Measurements from ENCODE around the gene COMT. TPM values are rescaled to one million over a fixed set of nuclear protein-coding genes. Genes with fewer than 3 reads are reported as not detected.

The COMT gene
- polyA plus RNA-seq, 3 donors, result 82.5 to 123 (median 116) TPM

- no peak for DNase-seq (ENCODE audit: extremely low read depth in 1 of 11, low read depth in 9 of 11, low spot score in 4 of 11)
These were observed 54.2 kb downstream of the COMT start for GRCh38 chr22:19995611-19996339.

- no peak for DNase-seq (ENCODE audit: extremely low read depth in 1 of 11, low read depth in 9 of 11, low spot score in 4 of 11)
These were observed 55.3 kb downstream of the COMT start for GRCh38 chr22:19996694-19997384.

DNA sequence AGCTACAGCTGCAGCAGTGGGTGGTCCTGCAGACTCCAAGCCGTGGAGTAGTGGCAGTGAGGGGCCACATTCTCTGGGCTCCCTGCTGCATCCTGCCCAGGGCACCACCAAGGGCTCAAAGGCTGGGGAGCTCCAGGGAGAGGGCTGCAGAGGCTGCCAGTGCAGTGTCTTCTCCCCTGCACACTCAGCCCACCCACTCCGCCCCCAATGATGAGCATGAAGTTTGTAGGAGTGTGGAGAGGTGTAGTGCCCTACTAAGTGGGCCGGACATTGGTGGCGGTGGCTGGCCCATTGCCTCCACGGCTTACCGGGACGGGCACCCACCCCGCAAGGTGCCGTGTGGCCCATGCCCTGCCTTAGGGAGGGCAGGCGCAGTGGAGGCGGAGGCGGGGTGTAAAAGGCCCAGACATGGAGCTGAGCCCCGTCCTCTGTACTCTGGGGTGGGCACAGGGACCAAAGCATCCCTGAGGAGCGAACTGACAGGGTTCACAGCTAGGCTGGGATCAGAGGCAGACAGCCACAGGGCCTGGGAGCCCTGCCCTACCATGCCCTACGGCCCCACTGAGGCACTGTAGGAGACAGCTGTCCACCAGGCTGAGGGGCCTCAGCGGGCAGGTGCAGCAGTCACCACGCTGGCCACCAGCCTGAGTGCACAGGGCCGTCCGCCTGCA lies 56.1 kb downstream of the COMT start:
- no peak for DNase-seq (ENCODE audit: extremely low read depth in 1 of 11, low read depth in 9 of 11, low spot score in 4 of 11)

DNA sequence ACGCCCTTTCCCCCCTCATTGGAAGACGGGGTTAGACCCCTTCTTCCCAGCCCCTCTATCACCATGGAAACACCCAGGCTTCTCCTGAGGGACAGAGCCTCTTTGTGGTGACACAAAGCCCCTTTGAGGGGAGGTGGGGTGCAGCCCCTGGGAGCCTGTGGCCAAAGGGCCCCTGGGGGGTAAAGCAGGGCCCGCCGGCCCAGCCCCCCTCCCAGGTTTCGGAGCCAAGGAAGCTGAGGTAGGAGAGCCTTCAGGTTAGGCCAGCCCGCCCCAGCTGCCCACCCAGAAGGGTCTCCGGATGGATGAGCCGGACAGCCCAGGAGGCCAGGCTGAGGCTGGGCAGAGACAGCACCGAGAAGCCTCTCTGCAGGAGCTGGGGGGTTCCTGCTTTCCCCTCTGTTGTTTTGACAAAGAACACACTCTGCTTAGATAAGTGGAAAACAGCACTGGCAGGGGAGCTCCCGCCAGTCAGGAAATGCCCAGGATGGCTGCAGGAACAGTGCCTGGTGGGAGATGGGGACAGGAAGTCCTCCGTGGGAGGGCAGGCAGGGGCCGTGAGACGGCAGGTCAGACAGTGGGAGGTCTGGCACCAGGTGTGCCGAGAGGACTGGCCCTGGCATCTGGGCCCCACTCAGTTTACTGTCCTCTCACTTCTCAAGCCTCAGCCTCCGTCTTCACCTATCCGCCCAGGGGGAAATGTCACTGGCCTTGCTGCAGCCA lies 56.8 kb downstream of the COMT start:
- DNase-seq (ENCODE audit: extremely low read depth in 1 of 11, low read depth in 9 of 11, low spot score in 4 of 11), result no peak

DNA sequence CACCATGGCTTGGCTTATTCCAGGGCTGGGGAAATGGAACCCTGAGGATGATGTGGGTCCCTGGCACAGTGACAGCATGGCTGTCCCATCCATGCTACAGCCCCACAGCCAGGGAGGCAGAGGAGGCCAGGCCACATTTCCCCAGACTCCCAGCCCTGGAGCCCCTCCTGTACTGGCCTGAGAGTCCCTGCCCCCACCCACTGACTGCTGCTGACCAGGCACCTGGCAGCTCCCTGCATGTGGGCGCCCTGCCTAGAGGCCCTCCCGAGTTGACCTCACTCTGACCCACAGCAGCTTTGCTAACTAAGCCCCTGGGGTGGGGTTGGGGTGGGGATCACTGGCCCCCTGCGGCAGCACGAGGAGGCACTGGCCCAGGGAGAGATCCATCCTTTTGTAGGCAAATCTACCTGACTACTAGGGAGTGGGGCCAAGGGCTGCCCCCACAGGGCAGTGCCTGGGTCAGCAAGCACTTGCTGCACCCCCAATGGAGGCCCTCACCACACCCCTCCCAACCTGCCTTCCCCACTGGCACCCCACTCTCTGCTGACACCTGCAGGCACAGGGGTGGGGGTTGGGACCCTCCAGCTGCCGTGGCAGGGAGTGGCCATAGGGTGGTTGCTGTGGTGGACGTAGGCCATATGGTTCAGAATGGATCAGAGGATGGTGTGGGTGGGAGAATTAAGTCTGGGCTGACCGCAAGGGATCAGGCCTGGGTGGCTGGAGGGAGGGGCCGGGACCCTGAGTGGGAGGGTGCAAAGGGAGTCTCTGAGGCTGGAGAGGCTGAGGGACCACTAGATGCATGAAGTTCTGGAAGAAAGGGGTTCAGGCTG lies 57.6 kb downstream of the COMT start:
- no peak for DNase-seq (ENCODE audit: extremely low read depth in 1 of 11, low read depth in 9 of 11, low spot score in 4 of 11)

GRCh38 chr22:20000246-20001081 lies 58.9 kb downstream of the COMT start:
- no peak for DNase-seq (ENCODE audit: extremely low read depth in 1 of 11, low read depth in 9 of 11, low spot score in 4 of 11)

- no peak for DNase-seq (ENCODE audit: extremely low read depth in 1 of 11, low read depth in 9 of 11, low spot score in 4 of 11)
These were observed 59.6 kb downstream of the COMT start for GRCh38 chr22:20001082-20001638.

GRCh38 chr22:20002128-20002527 lies 60.6 kb downstream of the COMT start:
- DNase-seq (ENCODE audit: extremely low read depth in 1 of 11, low read depth in 9 of 11, low spot score in 4 of 11), result no peak

GRCh38 chr22:20002636-20003035 lies 61.1 kb downstream of the COMT start:
- no peak for DNase-seq (ENCODE audit: extremely low read depth in 1 of 11, low read depth in 9 of 11, low spot score in 4 of 11)

DNA sequence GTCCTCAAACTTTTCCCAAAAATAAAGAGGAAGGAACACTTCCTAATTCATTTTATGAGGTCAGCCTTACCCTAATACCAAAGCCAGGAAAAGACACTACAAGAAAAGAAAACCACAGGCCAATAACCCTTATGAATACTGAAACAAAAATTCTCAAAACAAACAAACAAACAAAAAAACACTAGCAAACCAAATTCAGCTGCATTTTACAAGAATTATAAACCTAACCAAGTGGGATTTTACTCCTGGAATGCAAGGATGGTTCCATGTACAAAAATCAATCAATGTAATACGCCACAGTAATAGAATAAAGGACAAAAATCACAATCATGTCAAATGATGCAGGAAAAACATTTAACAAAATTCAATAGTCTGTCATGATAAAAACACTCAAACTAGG lies 61.7 kb downstream of the COMT start:
- DNase-seq (ENCODE audit: extremely low read depth in 1 of 11, low read depth in 9 of 11, low spot score in 4 of 11), result no peak

DNA sequence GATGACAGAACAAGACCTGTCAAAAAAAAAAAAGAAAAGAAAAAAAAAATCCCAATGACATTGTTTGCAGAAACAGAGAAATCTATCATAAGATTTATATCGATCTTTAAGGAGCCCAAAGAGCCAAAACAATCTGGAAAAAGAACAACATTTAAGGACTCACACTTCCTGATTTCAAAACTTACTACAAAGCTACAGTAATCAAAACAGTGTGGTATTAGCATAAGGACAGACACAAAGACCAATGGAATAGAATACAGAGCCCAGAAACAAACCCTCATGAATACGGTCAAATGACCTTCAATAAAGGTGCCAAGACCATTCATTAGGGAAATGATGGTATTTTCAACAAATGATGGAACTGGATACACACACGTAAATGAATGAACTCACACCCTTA lies 62.9 kb downstream of the COMT start:
- no peak for DNase-seq (ENCODE audit: extremely low read depth in 1 of 11, low read depth in 9 of 11, low spot score in 4 of 11)

DNA sequence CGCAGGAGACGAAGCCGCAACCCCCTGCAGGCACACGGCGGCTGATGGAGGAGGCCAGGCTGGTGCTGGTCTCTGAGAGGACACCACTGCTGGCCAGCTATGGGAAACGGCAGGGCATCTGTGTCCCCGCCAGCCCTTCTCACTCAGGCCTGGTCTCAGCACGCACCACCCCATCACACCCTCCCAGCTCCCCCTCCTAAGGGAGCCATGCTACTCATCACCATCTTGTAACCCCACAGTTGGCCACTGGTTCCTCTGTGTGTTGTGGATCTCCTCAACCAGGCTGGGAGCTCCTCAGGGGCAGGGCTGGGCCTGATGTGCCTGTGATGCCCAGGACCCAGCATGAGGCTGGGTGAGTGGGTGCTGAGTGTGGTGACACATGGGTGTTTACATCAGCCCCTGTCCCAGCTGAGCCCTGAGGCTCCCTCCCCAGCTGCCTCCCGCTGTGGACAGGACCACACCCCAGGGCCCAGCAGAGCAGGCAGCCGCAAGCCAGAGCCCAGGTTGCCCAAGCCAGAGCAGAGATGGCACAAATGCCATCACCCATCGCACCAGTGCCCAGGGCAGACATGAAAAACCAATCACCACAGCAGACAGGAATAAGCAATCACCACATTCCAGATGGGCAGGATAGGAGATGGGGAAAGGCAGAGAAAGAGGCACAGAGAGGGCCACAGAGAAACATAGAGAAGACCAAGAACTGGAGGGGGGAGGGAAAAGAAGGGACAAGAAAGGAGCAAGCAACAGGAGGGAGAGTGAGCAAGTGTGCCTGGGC lies 66.8 kb downstream of the COMT start:
- DNase-seq (ENCODE audit: extremely low read depth in 1 of 11, low read depth in 9 of 11, low spot score in 4 of 11), result no peak

DNA sequence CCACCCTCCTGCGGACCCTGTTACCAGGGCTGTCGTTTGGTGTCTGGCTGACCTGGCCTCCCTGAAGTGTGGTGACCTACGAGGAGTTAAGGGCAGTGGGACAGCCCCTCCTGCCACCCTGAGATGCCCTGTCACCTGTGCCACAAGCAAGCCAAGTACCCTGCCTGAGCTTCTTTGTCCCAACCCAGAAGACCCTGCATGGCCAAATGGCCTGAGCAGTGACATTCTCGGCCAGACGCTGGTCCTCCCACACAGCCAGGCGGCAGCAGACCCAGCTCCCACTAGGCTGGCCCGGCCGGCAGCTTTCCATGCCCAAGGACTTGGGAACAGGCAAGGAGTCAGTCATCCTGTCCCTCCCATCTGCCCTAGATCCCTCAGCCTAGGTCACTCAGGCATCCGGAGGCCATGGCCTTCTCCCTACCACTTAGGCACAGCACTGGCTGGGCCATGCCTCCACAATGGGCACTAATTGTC lies 67.5 kb downstream of the COMT start:
- no peak for DNase-seq (ENCODE audit: extremely low read depth in 1 of 11, low read depth in 9 of 11, low spot score in 4 of 11)

- no peak for DNase-seq (ENCODE audit: extremely low read depth in 1 of 11, low read depth in 9 of 11, low spot score in 4 of 11)
These were observed 68.2 kb downstream of the COMT start for GRCh38 chr22:20009582-20010306.

DNA sequence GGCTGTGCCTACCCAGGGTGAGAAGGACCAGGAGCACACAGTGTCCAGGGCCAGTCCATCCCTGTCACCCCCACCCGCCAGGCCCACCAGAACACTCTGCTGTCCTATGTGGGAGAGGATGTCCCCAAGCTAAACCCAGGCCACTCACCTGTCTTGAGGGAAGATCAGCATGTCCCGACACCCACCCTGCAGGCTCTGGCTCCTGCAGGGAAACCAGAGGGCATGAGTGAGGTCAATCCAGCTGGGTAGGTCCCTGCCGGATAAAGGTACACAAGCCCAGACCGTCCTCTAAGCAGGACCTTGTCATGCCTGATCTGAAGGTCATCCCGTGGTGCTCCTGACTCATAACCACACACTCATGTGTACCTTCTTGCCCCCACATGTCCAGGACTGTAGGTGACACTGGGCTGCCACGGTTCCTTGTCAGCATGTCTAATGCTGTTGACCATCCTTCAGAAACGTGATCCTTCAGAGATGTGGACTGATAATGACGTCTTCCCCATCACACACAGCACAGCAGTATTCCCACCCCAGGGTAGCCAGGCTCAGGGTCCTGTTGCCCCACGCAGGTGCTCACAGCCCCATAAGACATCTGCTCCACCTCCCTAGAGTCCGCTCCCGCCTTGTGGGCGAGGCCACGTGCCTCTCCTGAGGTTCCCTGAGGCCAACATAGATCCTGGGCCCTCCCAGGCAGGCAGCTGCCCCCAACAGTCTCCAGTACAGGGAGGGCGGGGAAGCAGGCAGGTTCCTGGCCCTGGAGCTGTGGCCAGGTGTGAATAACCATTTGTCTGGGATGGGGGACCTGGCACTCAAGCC lies 68.9 kb downstream of the COMT start:
- no peak for DNase-seq (ENCODE audit: extremely low read depth in 1 of 11, low read depth in 9 of 11, low spot score in 4 of 11)
